A673 (cell line): ENCODE measurements around the gene CAMKK1. TPM values are rescaled to one million over a fixed set of nuclear protein-coding genes. Genes with fewer than 3 reads are reported as not detected.

ENCODE experiments used
- BruUV-seq: library from RNA; stranded (reverse); fragments of 400-500 nt; replicated peaks from 2 replicates; lab custom pipeline; 2021; lab: Mats Ljungman, UMichigan
- CTCF ChIA-PET: fragments of 300-600 bp; sonication (Branson Sonifier 250); formaldehyde crosslinking; loops from one replicate; lab custom pipeline; 2022; ENCODE audit warnings: antibody characterized with exemption; lab: Charles Lee
- POLR2A ChIA-PET: fragments of 300-600 bp; sonication (Branson Sonifier 250); formaldehyde crosslinking; loops from one replicate; lab custom pipeline; 2022; ENCODE audit warnings: antibody characterized with exemption; ENCODE audit not compliant: low non-redundant PET; lab: Charles Lee
- DNase-seq: peaks from one replicate; pipeline ENCODE4 v3.0.0-alpha.2; 2015; ENCODE audit warnings: low spot score
- H3K27ac ChIP-seq: fragments of 200-600 bp; sonication (generic); 2 replicates; pipeline ENCODE4 v1.5.1; 2016; ENCODE audit warnings: mixed run types, low read depth, mild to moderate bottlenecking, mixed read lengths, antibody characterized with exemption, low read length; ENCODE audit not compliant: poor library complexity, severe bottlenecking
- H3K27me3 ChIP-seq: fragments of 200-600 bp; sonication (generic); replicated peaks from 2 replicates; pipeline ENCODE4 v1.6.1; 2017; ENCODE audit warnings: mixed run types, low read depth, mild to moderate bottlenecking, mixed read lengths, antibody characterized with exemption, low read length; ENCODE audit not compliant: insufficient read depth, poor library complexity
- H3K36me3 ChIP-seq: fragments of 200-600 bp; sonication (generic); 2 replicates; pipeline ENCODE4 v1.6.1; 2016; ENCODE audit warnings: mixed run types, mild to moderate bottlenecking, mixed read lengths, antibody characterized with exemption, low read length; ENCODE audit not compliant: insufficient read depth, poor library complexity, severe bottlenecking
- H3K4me1 ChIP-seq: fragments of 200-600 bp; sonication (generic); 2 replicates; pipeline ENCODE4 v1.6.1; 2017; ENCODE audit warnings: mixed run types, mild to moderate bottlenecking, mixed read lengths, antibody characterized with exemption, low read length; ENCODE audit not compliant: insufficient read depth, poor library complexity, severe bottlenecking
- H3K4me3 ChIP-seq: fragments of 200-600 bp; sonication (generic); 2 replicates; pipeline ENCODE4 v1.5.1; 2016; ENCODE audit warnings: low read depth, mixed run types, mild to moderate bottlenecking, mixed read lengths, low read length; ENCODE audit not compliant: poor library complexity, severe bottlenecking
- H3K9me3 ChIP-seq: fragments of 200-600 bp; sonication (generic); 2 replicates; pipeline ENCODE4 v1.6.1; 2016; ENCODE audit warnings: mixed run types, low read depth, mild to moderate bottlenecking, mixed read lengths, antibody characterized with exemption, low read length; ENCODE audit not compliant: poor library complexity, severe bottlenecking
- CTCF ChIP-seq: fragments of 300-800, 200-600 bp; sonication (generic); conservative IDR thresholded peaks from 2 replicates; pipeline ENCODE4 v1.5.1; 2017; ENCODE audit warnings: low read depth, mild to moderate bottlenecking, antibody characterized with exemption, low read length, moderate library complexity, mixed read lengths
- EZH2 ChIP-seq: fragments of 200-600 bp; sonication (generic); IDR thresholded peaks from 2 replicates; pipeline ENCODE4 v1.6.1; 2017; ENCODE audit warnings: borderline replicate concordance, low read depth, mild to moderate bottlenecking, mixed read lengths, antibody characterized with exemption, low read length; ENCODE audit not compliant: poor library complexity, severe bottlenecking
- intact Hi-C: fragments of 100-400 bp; cut with micrococcal nuclease; formaldehyde crosslinking; loops from one replicate; pipeline ENCODE4 v1.10.0; 2022; ENCODE audit not compliant: unreplicated experiment
- total RNA-seq: library from RNA; stranded (reverse); gene quantifications from 2 replicates; pipeline ENCODE4 v1.2.3, GENCODE V29; 2021

The CAMKK1 gene
- total RNA-seq, 1 experiment from 2014 or later, result 6.1 TPM

DNA sequence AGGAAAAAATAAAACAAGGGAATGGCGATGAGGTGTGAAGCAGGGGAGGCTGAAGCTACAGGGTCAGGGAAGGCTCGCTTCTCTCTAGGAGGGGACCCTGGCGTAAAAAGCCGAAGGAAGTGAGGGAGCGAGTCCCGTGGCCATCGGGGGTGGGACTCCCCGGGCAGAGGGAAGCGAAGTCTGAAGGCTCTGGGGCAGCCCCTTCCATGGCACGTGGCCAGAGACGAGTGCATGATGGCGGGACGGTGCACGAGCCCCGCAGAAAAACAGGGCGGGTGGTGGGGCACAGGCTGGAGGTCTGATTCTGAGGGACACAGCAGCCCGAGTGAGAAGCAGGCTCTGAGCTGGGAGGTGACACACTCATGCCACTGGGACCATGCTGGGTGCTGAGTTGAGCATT lies 25.7 kb downstream of the CAMKK1 start:
- Histone ChIP-seq H3K9me3 (no peaks in the 10 kb centered on the region), H3K36me3 (no peaks in the 10 kb centered on the region), H3K4me3 (no peak overlapping the region), H3K27me3 (no peaks in the 10 kb centered on the region), H3K27ac (no peak overlapping the region), H3K4me1 (peaks cover 6% of the 10 kb centered on the region)
- TF ChIP-seq CTCF (no peak), EZH2 (no peak)
- BruUV-seq, result no TSS peak
- DNase-seq, result no peak
- CTCF ChIA-PET, result no interaction called here
- POLR2A ChIA-PET, result interaction anchor here (0.7 kb wide), 1 partner anchor 12 kb away, joined by 3 read pairs; no protein-coding TSS in a partner anchor
- intact Hi-C loops, result loop anchor here (10.0 kb wide), 1 partner anchor 138 kb away; no protein-coding TSS in a partner anchor

- no peaks in the 10 kb centered on the region for H3K36me3 ChIP-seq
- ChIA-PET CTCF (interaction anchor here (0.9 kb wide), 1 partner anchor 48 kb away, joined by 3 read pairs; no protein-coding TSS in a partner anchor), POLR2A (interaction anchor here (0.7 kb wide), 1 partner anchor 13 kb away, joined by 3 read pairs; no protein-coding TSS in a partner anchor)
- no peaks in the 10 kb centered on the region for H3K9me3 ChIP-seq
- no peak for DNase-seq
- H3K4me1 ChIP-seq, result peaks cover 6% of the 10 kb centered on the region
- no peak overlapping the region for H3K27ac ChIP-seq
- H3K27me3 ChIP-seq, result no peaks in the 10 kb centered on the region
- H3K4me3 ChIP-seq, result no peak overlapping the region
- TF ChIP-seq CTCF (no peak), EZH2 (no peak)
- no TSS peak for BruUV-seq
- intact Hi-C loops, result loop anchor here (10.0 kb wide), 1 partner anchor 139 kb away; no protein-coding TSS in a partner anchor
Observed at GRCh38 chr17:3866276-3866675, 26.6 kb downstream of the CAMKK1 start.

DNA sequence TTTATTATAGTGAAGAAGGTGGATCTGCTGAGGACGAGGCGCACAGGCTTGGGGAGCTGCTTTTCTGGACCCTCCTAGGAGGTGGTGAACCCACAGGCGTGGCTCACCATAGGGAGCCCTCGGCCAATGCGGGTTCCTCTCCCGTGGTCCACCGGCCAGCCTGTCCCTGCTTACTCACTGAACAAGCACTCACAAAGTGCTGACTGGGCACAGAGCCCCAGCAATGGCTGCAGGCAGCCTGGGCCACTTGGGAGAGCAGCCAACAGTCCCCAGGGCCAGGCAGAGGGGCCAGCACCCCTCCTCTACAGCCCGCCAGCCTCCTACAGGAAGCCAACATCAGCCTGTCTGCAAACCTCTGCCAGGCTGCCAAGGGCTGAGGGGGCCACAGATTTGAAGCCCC lies 27.7 kb downstream of the CAMKK1 start:
- intact Hi-C loops, result loop anchor here (10.0 kb wide), 1 partner anchor 140 kb away; no protein-coding TSS in a partner anchor
- DNase-seq, result no peak
- Histone ChIP-seq H3K4me3 (no peak overlapping the region), H3K27ac (no peak overlapping the region), H3K4me1 (no peaks in the 10 kb centered on the region), H3K27me3 (no peaks in the 10 kb centered on the region), H3K36me3 (no peaks in the 10 kb centered on the region), H3K9me3 (no peaks in the 10 kb centered on the region)
- CTCF ChIA-PET, result no interaction called here
- POLR2A ChIA-PET, result no interaction called here
- BruUV-seq, result no TSS peak
- TF ChIP-seq EZH2, result no peak
- TF ChIP-seq CTCF, result no peak
